ENCODE data around the gene RAB1A.

GRCh38 chr2:65164426-65164891 lies 34.6 kb upstream of the RAB1A start:
- TF ChIP-seq CTCF (IDR thresholded peaks at IDR 0.05; ENCODE audit: borderline replicate concordance, extremely low read depth, low read length, poor library complexity, severe bottlenecking) (no peak), EZH2 (IDR thresholded peaks at IDR 0.05; ENCODE audit: borderline replicate concordance, low read depth, low read length, severe bottlenecking) (no peak)

All from DND-41 (cell line).